Nephron progenitor cell (in vitro differentiated cells): Measurements from ENCODE around the gene SLC12A8.

Source experiments
- DNase-seq: peaks from one replicate; pipeline ENCODE4 v3.0.0; 2021
- H3K27ac Mint-ChIP-seq: 2 replicates; pipeline ENCODE4 v1.8.0; 2021; ENCODE audit warnings: mild to moderate bottlenecking, moderate library complexity, mixed read lengths
- H3K27me3 Mint-ChIP-seq: 2 replicates; pipeline ENCODE4 v1.8.0; 2021; ENCODE audit warnings: mild to moderate bottlenecking, low read depth, mixed read lengths; ENCODE audit not compliant: poor library complexity
- H3K36me3 Mint-ChIP-seq: 2 replicates; pipeline ENCODE4 v1.8.0; 2021; ENCODE audit warnings: low read depth, mixed read lengths
- H3K4me1 Mint-ChIP-seq: 2 replicates; pipeline ENCODE4 v1.8.0; 2021; ENCODE audit warnings: mixed read lengths
- H3K4me3 Mint-ChIP-seq: 2 replicates; pipeline ENCODE4 v1.8.0; 2021; ENCODE audit warnings: mild to moderate bottlenecking, moderate library complexity, mixed read lengths
- H3K9me3 Mint-ChIP-seq: 2 replicates; pipeline ENCODE4 v1.8.0; 2021; ENCODE audit warnings: mild to moderate bottlenecking, moderate library complexity, mixed read lengths
- TF ChIP-seq, protein P1 (sequence below): fragments of 200-600 bp; sonication (generic); IDR thresholded peaks from 2 replicates; pipeline ENCODE4 v1.5.0; 2021; ENCODE audit warnings: antibody characterized with exemption

Gene SLC12A8

DNA sequence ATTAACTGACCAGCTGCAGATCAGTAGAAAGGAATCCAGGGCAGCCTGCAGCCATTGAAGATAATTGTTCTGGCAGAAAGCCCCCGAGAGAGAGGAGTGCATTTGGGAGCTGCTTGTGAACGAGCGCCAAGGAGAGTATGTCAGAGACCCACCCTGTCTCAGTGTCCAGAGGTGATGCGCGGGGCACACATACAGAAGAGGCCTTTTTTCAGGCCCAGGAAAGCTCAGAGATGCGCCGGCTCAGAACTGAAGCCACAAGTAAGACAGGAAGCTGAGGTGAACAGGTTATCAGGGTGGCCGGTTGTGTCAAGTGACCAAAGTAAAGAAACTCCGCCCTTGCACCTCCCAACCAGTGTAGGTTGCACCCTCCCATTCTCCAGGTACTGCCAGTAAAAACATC, 96.9 kb downstream of the SLC12A8 start:
- H3K4me3 Mint-ChIP-seq: no peak overlapping the region
- DNase-seq: no peak
- H3K27me3 Mint-ChIP-seq: peaks cover 24% of the 10 kb centered on the region

DNA sequence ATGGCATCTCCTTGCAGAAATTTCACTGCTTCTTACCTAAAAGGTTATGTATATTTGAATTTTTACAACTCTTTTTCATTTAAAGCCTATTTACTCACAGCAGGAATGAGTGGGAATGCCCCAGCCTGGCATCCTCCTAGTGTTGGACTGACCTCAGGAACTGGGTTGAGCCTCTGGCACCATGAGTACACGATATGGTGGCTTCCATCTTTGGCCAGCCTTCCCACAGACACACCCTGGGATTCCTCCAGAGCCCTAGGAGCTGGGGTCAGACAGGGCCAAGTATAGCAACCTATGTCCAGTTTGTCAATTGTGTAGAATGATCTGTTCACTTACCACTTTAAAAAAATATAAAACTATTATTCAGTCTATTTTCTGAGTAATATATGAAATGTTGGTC, 99.6 kb downstream of the SLC12A8 start:
- TF ChIP-seq, protein P1, sequence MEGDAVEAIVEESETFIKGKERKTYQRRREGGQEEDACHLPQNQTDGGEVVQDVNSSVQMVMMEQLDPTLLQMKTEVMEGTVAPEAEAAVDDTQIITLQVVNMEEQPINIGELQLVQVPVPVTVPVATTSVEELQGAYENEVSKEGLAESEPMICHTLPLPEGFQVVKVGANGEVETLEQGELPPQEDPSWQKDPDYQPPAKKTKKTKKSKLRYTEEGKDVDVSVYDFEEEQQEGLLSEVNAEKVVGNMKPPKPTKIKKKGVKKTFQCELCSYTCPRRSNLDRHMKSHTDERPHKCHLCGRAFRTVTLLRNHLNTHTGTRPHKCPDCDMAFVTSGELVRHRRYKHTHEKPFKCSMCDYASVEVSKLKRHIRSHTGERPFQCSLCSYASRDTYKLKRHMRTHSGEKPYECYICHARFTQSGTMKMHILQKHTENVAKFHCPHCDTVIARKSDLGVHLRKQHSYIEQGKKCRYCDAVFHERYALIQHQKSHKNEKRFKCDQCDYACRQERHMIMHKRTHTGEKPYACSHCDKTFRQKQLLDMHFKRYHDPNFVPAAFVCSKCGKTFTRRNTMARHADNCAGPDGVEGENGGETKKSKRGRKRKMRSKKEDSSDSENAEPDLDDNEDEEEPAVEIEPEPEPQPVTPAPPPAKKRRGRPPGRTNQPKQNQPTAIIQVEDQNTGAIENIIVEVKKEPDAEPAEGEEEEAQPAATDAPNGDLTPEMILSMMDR: no peak
- H3K9me3 Mint-ChIP-seq: no peaks in the 10 kb centered on the region
- H3K27me3 Mint-ChIP-seq: peaks cover 7% of the 10 kb centered on the region
- no peak overlapping the region for H3K27ac Mint-ChIP-seq
- peaks cover 34% of the 10 kb centered on the region for H3K4me1 Mint-ChIP-seq
- H3K4me3 Mint-ChIP-seq: no peak overlapping the region
- no peak for DNase-seq
- no peaks in the 10 kb centered on the region for H3K36me3 Mint-ChIP-seq

More for the DNA sequence above, 96.9 kb downstream of the SLC12A8 start:
- Mint-ChIP-seq H3K4me1 (peaks cover 34% of the 10 kb centered on the region), H3K27ac (peak overlapping the region; percentile 66), H3K36me3 (no peaks in the 10 kb centered on the region), H3K9me3 (no peaks in the 10 kb centered on the region)
- TF ChIP-seq, protein P1: no peak

DNA sequence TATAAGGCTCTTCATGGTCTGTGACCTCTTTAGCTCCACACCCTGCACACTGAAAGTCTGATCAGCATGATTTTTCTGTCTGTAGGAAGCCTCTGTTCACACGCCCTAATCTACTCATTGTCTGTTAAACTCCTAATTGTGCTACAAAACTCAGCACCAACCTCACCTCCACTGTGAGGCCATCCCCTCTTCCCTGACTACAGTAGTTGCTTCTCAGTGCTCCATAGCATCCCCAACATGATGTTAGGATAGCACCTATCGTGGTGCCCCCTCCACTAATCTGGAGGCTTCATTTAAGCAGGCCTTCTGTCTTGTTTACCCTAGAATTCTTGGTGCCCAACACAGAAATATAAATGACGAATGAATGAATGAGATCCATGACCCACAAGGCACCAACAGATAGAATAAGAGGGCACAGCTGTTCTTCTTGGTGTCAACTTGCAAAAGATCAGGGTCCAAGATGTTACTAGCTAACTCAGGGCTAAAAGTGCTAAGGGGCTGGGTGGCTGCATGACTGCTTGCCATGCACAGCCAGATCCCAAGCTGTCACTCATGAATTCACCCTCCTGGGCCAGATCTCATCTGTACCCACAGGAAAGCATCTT, 101.6 kb downstream of the SLC12A8 start:
- no peak for DNase-seq
- Mint-ChIP-seq H3K36me3 (no peaks in the 10 kb centered on the region), H3K4me3 (no peak overlapping the region), H3K27ac (no peak overlapping the region), H3K9me3 (no peaks in the 10 kb centered on the region), H3K4me1 (peaks cover 30% of the 10 kb centered on the region), H3K27me3 (peaks cover 7% of the 10 kb centered on the region)
- TF ChIP-seq, protein P1: no peak

DNA sequence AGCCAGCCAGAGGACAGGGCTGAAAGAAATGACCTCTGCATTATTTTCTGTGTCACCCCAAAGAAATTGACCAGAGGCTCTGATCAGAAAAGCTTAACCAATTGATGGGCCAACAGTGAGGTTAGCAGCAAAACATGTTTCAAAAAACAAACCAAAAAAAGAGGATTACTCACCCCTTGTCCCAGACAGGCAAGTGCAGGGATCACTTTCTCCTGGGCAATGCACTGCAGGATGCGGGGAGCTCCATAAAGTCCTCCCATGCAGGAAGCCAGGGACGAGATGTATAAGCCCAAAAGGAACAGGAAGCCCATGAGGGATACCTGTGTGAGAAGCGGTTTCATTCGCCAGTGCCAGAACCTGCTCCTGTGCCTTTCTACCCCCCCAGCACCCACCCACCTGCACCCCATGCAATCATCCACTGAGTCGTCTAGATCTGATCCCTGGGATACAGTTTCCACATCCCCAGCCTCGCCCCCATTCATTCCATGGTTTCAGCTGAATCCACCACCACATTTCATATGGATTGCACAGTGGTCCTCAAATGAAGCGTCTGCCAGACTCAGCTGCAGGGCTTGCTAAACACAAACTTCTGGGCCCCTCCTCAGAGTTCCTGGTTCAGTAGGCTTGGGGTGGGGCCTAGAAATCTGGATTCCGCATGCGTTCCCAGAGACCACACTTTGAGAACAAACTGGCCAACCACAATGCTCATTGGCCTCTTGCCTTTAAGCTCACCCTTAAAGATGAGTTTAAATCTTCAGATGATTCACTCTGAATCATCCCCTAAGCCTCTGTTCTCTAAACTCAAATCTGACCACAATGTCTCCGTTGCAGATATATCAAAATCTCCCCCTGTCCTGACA, 102.3 kb downstream of the SLC12A8 start:
- Mint-ChIP-seq H3K27me3 (peaks cover 4% of the 10 kb centered on the region), H3K27ac (no peak overlapping the region), H3K4me1 (peaks cover 24% of the 10 kb centered on the region), H3K36me3 (peaks cover 1% of the 10 kb centered on the region), H3K4me3 (no peak overlapping the region), H3K9me3 (peaks cover 1% of the 10 kb centered on the region)
- DNase-seq: no peak
- TF ChIP-seq, protein P1: no peak

DNA sequence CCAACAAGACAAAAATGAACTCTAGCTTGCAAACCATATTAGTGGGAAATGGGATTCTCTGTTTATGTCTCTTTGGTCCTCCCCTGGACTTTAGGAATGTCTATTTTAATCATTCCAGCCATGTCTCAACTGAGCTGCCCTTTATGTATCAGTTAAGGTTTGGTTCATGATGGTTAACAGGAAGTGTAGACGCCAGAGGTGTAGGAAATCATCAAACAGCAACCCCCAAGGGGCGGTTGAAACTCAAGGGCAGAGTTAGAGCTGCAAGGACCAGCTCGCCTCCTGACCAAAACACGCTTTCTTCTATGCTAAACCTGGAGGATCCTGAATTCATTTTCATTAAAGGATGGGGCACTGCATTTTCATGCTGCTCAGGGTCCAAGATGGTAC, 103.0 kb downstream of the SLC12A8 start:
- peaks cover 24% of the 10 kb centered on the region for H3K4me1 Mint-ChIP-seq
- DNase-seq: no peak
- H3K4me3 Mint-ChIP-seq: no peak overlapping the region
- TF ChIP-seq, protein P1: no peak
- no peak overlapping the region for H3K27ac Mint-ChIP-seq
- peaks cover 7% of the 10 kb centered on the region for H3K9me3 Mint-ChIP-seq
- H3K27me3 Mint-ChIP-seq: peaks cover 4% of the 10 kb centered on the region
- peaks cover 7% of the 10 kb centered on the region for H3K36me3 Mint-ChIP-seq
